Neural cell (in vitro differentiated cells): ENCODE results near the gene AP1S2. TPM values are rescaled to one million over a fixed set of nuclear protein-coding genes. Genes with fewer than 3 reads are reported as not detected.

Source experiments
- H2AFZ ChIP-seq: fragments of 200-600, 300-800 bp; sonication (generic), shearing (Covaris generic); 2 replicates; pipeline ENCODE4 v1.6.0; 2014; ENCODE audit warnings: low read depth, mild to moderate bottlenecking, antibody characterized with exemption, low read length, moderate library complexity
- H3F3A ChIP-seq: fragments of 200-600 bp; shearing (Covaris generic); 2 replicates; pipeline ENCODE4 v1.6.1; 2016; ENCODE audit warnings: mild to moderate bottlenecking, moderate library complexity, mixed read lengths, antibody characterized with exemption, low read length; ENCODE audit not compliant: insufficient read depth, poor library complexity, severe bottlenecking
- H3K27ac ChIP-seq: fragments of 200-600, 300-800 bp; sonication (generic), shearing (Covaris generic); 2 replicates; pipeline ENCODE4 v1.5.1; 2014; ENCODE audit warnings: mild to moderate bottlenecking, low read length, moderate library complexity
- H3K27me3 ChIP-seq: fragments of 300-800, 200-600 bp; sonication (generic), shearing (Covaris generic); 2 replicates; pipeline ENCODE4 v1.6.0; 2014; ENCODE audit warnings: mild to moderate bottlenecking, low read depth, low read length, moderate library complexity; ENCODE audit not compliant: insufficient read depth
- H3K36me3 ChIP-seq: fragments of 300-800, 200-600 bp; sonication (generic), shearing (Covaris generic); 2 replicates; pipeline ENCODE4 v1.5.1; 2014; ENCODE audit warnings: mild to moderate bottlenecking, antibody characterized with exemption, low read length, moderate library complexity; ENCODE audit not compliant: insufficient read depth
- H3K4me2 ChIP-seq: fragments of 300-800, 200-600 bp; sonication (generic), shearing (Covaris generic); 2 replicates; pipeline ENCODE4 v1.6.0; 2014; ENCODE audit warnings: mild to moderate bottlenecking, low read length
- H3K4me3 ChIP-seq: fragments of 300-800, 200-600 bp; sonication (generic), shearing (Covaris generic); 2 replicates; pipeline ENCODE4 v1.5.1; 2014; ENCODE audit warnings: mild to moderate bottlenecking, low read length, moderate library complexity
- H3K79me2 ChIP-seq: fragments of 200-600 bp; shearing (Covaris generic); replicated peaks from 2 replicates; pipeline ENCODE4 v1.6.0; 2014; ENCODE audit warnings: mild to moderate bottlenecking, low read length, moderate library complexity; ENCODE audit not compliant: insufficient read depth
- H3K9ac ChIP-seq: fragments of 300-800, 200-600 bp; sonication (generic), shearing (Covaris generic); 2 replicates; pipeline ENCODE4 v1.6.1; 2016; ENCODE audit warnings: mild to moderate bottlenecking, low read length, mixed read lengths
- H3K9me2 ChIP-seq: fragments of 200-600 bp; shearing (Covaris generic); 2 replicates; pipeline ENCODE4 v1.6.1; 2016; ENCODE audit warnings: mild to moderate bottlenecking, low read length, mixed read lengths; ENCODE audit not compliant: insufficient read depth
- H3K9me3 ChIP-seq: fragments of 200-600, 300-800 bp; sonication (generic), shearing (Covaris generic); 2 replicates; pipeline ENCODE4 v1.6.1; 2016; ENCODE audit warnings: mild to moderate bottlenecking, mixed run types, low read length, moderate library complexity, mixed read lengths
- H4K20me1 ChIP-seq: fragments of 200-600 bp; shearing (Covaris generic); 2 replicates; pipeline ENCODE4 v1.6.1; 2016; ENCODE audit warnings: mild to moderate bottlenecking, mixed run types; ENCODE audit not compliant: insufficient read depth
- CTCF ChIP-seq: fragments of 450-650 bp; IDR thresholded peaks from 2 replicates; pipeline ENCODE4 v1.5.1; 2014; ENCODE audit warnings: antibody characterized with exemption, mild to moderate bottlenecking, moderate library complexity; ENCODE audit not compliant: poor library complexity, severe bottlenecking
- EP300 ChIP-seq: fragments of 450-650 bp; conservative IDR thresholded peaks from 2 replicates; pipeline ENCODE4 v1.6.1; 2014; ENCODE audit warnings: antibody characterized with exemption, mild to moderate bottlenecking, moderate library complexity; ENCODE audit not compliant: poor library complexity, severe bottlenecking
- EZH2 ChIP-seq: fragments of 200-600, 300-800 bp; shearing (Covaris generic), sonication (generic); IDR thresholded peaks from 2 replicates; pipeline ENCODE4 v1.6.1; 2014; ENCODE audit warnings: antibody characterized with exemption, low read length, borderline replicate concordance, mild to moderate bottlenecking; ENCODE audit not compliant: insufficient read depth, poor library complexity, severe bottlenecking
- MXI1 ChIP-seq: fragments of 450-650 bp; conservative IDR thresholded peaks from 2 replicates; pipeline ENCODE4 v1.6.1; 2014; ENCODE audit warnings: antibody characterized with exemption, mild to moderate bottlenecking; ENCODE audit not compliant: poor library complexity, severe bottlenecking
- POLR2AphosphoS5 ChIP-seq: IDR thresholded peaks from 2 replicates; pipeline ENCODE4 v1.6.1; 2012
- RAD21 ChIP-seq: fragments of 450-650 bp; conservative IDR thresholded peaks from 2 replicates; pipeline ENCODE4 v1.6.1; 2014; ENCODE audit warnings: antibody characterized with exemption, mild to moderate bottlenecking, moderate library complexity
- REST ChIP-seq: IDR thresholded peaks from 2 replicates; pipeline ENCODE4 v1.6.1; 2012; ENCODE audit warnings: borderline replicate concordance
- SMC3 ChIP-seq: fragments of 450-650 bp; conservative IDR thresholded peaks from 2 replicates; pipeline ENCODE4 v1.6.1; 2014; ENCODE audit warnings: antibody characterized with exemption, mild to moderate bottlenecking, moderate library complexity; ENCODE audit not compliant: poor library complexity
- TAF1 ChIP-seq: IDR thresholded peaks from 2 replicates; pipeline ENCODE4 v1.6.1; 2012; ENCODE audit warnings: low read depth
- polyA plus RNA-seq: library from polyadenylated mRNA; depleted of rRNA; stranded (reverse); fragments of >200 nt; gene quantifications from 2 replicates; pipeline ENCODE4 v1.2.3, GENCODE V29; 2014

The AP1S2 gene
- polyA plus RNA-seq, 1 donor from 2014 or later, result 160 TPM

- no peaks in the 10 kb centered on the region for H3K79me2 ChIP-seq
These were observed 12.6 kb downstream of the AP1S2 start for GRCh38 chrX:15841853-15842516.

DNA sequence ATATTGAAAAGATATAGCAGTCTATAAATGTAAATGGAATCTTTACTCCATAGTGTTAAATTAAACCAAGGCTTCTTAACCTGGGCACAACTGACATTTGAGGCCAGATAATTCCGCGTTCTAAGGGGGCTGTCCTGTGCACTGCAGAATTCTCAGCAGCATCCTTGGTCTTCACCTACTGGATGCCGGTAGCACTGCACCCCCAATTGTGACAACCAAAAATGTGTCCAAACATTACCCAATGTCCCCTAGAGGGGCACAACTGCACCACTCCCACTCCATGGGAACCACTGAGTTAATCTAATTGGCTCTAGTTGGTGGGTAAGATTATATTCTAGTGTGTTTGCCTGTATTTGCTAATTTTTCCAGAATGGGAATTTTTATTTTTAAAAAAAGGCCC, 16.6 kb downstream of the AP1S2 start:
- H3K36me3 ChIP-seq, result no peaks in the 10 kb centered on the region
- no peaks in the 10 kb centered on the region for H3K79me2 ChIP-seq
- TF ChIP-seq POLR2AphosphoS5 (no peak), EZH2 (no peak), MXI1 (no peak), RAD21 (no peak), SMC3 (no peak), REST (no peak), EP300 (no peak), CTCF (no peak), TAF1 (no peak)

More at GRCh38 chrX:15841853-15842516, 12.6 kb downstream of the AP1S2 start:
- no peaks in the 10 kb centered on the region for H3K27me3 ChIP-seq
- no peak overlapping the region for H3K27ac ChIP-seq
- TF ChIP-seq CTCF, result no peak
- no peak for TF ChIP-seq RAD21
- no peak for TF ChIP-seq EZH2
- H4K20me1 ChIP-seq, result no peaks in the 10 kb centered on the region
- no peaks in the 10 kb centered on the region for H3K9me2 ChIP-seq
- no peak overlapping the region for H3K9ac ChIP-seq
- no peak overlapping the region for H2AFZ ChIP-seq
- no peak overlapping the region for H3K4me2 ChIP-seq
- no peaks in the 10 kb centered on the region for H3K36me3 ChIP-seq
- H3F3A ChIP-seq, result no peaks in the 10 kb centered on the region
- H3K9me3 ChIP-seq, result no peaks in the 10 kb centered on the region
- H3K4me3 ChIP-seq, result no peak overlapping the region

More for the DNA sequence above, 16.6 kb downstream of the AP1S2 start:
- Histone ChIP-seq H3K4me2 (no peak overlapping the region), H3K9ac (no peak overlapping the region), H3K27ac (no peak overlapping the region), H3K9me3 (no peaks in the 10 kb centered on the region), H3K27me3 (no peaks in the 10 kb centered on the region), H3K4me3 (no peak overlapping the region), H4K20me1 (no peaks in the 10 kb centered on the region), H3F3A (no peaks in the 10 kb centered on the region), H2AFZ (no peak overlapping the region), H3K9me2 (no peaks in the 10 kb centered on the region)
